Ectodermal cell (in vitro differentiated cells): ENCODE measurements around the gene FAM8A1.
"Not testable (repeated sequence)": the region's sequence is repeated elsewhere in the genome, so short reads cannot be mapped to it uniquely, and the experiment has no call there.

Source experiments
- H3K27ac ChIP-seq: 2 replicates; pipeline ENCODE4 v1.7.0; 2013; ENCODE audit warnings: mild to moderate bottlenecking, low read depth, low read length; ENCODE audit not compliant: insufficient read depth, poor library complexity, severe bottlenecking
- H3K27me3 ChIP-seq: 2 replicates; pipeline ENCODE4 v1.7.0; 2013; ENCODE audit warnings: mild to moderate bottlenecking, low read length; ENCODE audit not compliant: insufficient read depth, control insufficient read depth, poor library complexity, severe bottlenecking
- H3K36me3 ChIP-seq: one replicate; pipeline ENCODE4 v1.7.0; 2013; ENCODE audit warnings: low read length; ENCODE audit not compliant: control insufficient read depth, insufficient read depth
- H3K4me1 ChIP-seq: one replicate; pipeline ENCODE4 v1.7.0; 2013; ENCODE audit warnings: low read length; ENCODE audit not compliant: control insufficient read depth, insufficient read depth
- H3K4me3 ChIP-seq: 2 replicates; pipeline ENCODE4 v1.7.0; 2013; ENCODE audit warnings: low read depth, low read length, control low read depth; ENCODE audit not compliant: insufficient read depth
- H3K9me3 ChIP-seq: 2 replicates; pipeline ENCODE4 v1.7.0; 2013; ENCODE audit warnings: mild to moderate bottlenecking, low read length, moderate library complexity; ENCODE audit not compliant: control insufficient read depth
- WGBS, 2 experiments: methylation state at CpG; one replicate each; pipeline ENCODE4 v1.1.7; 2013; ENCODE audit warnings: missing lambda C conversion rate in 2 of 2; 5-methylcytosine and 5-hydroxymethylcytosine counted together

The FAM8A1 gene

DNA sequence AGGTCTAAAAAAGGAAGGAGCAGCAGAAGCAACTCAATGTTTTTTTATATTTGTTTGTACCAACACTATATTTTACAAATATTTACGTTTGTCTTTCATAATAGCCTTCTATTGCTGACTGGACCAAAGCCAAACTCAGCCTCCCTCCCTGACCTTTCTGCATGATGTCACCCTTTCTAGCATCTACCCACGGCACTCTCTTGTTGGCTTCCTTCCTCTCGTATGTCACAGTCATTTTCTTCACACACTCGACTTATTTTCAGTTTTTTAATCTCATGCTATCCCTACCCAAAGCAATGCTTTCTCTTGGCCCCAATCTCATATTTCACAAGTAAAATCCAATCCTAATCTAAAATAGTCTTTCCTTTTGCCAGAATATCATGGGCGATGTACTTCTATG lies 16.3 kb upstream of the FAM8A1 start:
- Histone ChIP-seq H3K4me3 (no peak overlapping the region), H3K9me3 (no peaks in the 10 kb centered on the region), H3K27ac (no peak overlapping the region), H3K36me3 (no peaks in the 10 kb centered on the region), H3K4me1 (no peaks in the 10 kb centered on the region), H3K27me3 (no peaks in the 10 kb centered on the region)
- WGBS, 2 experiments: 68 to 69% methylated on average over 5 of the region's 5 CpGs

DNA sequence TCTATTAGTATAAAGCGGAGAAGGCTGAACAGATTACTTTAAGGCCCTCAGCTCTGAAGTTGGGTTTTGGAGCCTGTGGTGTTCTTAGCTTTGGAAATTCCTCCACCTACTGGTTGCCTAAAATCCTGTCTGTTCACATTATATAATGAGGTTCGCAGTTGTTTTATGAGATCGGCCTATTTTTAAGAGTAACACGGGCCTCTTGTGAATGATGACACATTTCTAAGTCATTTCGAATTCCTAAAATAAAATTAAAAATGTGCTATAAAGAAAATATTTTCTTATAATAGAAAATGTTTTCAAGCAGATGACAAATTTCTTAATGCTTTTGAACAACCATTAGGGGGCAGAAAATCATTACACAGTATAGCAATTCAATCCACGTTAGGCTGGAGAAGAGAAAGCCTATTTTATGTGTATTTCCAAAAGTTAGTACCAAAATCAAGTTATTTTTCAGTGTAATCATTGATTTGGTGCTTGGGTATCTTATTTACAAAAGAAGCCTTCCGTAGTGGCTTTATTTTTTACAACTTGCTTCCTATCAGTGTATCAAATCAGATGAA lies 15.8 kb upstream of the FAM8A1 start:
- Histone ChIP-seq H3K27me3 (no peaks in the 10 kb centered on the region), H3K36me3 (no peaks in the 10 kb centered on the region), H3K9me3 (no peaks in the 10 kb centered on the region), H3K4me3 (no peak overlapping the region), H3K4me1 (no peaks in the 10 kb centered on the region), H3K27ac (no peak overlapping the region)
- WGBS, 2 experiments: 30 to 35% methylated on average over 4 to 5 of the region's 7 CpGs

DNA sequence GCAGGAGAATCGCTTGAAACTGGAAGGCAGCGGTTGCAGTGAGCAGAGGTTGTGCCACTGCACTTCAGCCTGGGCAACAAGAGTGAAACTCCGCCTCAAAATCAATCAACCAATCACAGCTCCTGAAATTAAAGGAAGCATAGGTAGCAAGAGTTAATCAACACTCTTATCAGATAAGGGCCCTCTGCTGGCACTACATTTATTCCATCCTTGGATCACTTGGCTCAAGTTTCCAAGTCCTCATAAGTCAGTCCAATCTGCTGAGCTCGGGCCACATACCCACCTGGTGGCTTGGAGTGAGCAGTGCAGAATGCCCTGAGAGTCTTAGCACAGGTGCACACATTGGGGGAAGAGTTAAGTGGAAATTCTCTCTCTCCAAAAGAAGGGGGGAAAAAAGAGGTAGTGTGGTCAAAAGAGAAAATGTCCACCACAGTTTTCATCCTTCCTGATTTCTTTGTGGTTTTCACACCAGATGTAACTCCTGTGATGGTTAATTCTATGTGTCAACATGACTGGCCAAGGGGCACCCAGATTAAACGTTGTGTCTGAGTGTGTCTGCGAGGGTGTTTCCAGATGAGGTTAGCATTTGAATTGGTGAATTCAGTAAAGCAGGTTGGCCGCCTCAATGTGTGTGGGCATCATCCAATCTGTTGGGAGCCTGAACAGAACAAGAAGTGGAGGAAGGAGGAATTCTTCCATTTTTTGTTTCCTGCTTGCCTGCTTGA lies 14.2 kb upstream of the FAM8A1 start:
- Histone ChIP-seq H3K4me3 (no peak overlapping the region), H3K27ac (no peak overlapping the region), H3K36me3 (no peaks in the 10 kb centered on the region), H3K27me3 (no peaks in the 10 kb centered on the region), H3K4me1 (no peaks in the 10 kb centered on the region), H3K9me3 (no peaks in the 10 kb centered on the region)
- WGBS, 2 experiments: 89 to 93% methylated on average over 7 of the region's 7 CpGs

DNA sequence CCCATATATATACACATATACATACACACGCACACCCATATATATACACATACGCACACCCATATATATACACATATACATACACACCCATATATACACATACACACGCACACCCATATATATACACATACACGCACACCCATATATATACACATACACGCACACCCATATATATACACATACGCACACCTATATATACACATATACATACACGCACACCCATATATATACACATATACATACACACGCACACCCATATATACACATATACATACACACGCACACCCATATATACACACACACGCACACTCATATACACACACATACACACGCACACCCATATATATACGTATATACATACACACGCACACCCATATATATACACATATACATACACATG lies 13.5 kb upstream of the FAM8A1 start:
- not testable (repeated sequence) for H3K27me3 ChIP-seq, H3K9me3 ChIP-seq, H3K36me3 ChIP-seq, H3K27ac ChIP-seq, H3K4me1 ChIP-seq, H3K4me3 ChIP-seq
- WGBS, 2 experiments: 93 to 94% methylated on average over 13 of the region's 13 CpGs

DNA sequence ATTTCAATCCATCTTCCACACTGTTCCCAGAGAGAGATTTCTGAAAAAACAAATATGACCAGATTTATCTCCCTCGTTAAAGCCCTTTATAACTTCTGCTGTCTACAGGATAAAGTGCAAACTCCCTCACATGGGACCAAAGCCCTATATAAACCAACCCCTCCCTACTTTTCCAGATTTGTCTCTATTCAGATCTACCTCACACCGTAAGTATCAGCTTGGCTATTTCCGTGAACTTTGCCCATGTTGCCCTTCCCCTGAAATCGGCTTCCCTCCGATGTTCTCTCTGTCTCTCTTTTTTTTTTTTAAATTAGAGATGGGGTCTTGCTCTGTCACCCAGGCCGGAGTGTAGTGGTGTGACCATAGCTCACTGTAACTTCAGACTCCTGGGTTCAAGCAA lies 12.1 kb upstream of the FAM8A1 start:
- H3K36me3 ChIP-seq: no peaks in the 10 kb centered on the region
- no peaks in the 10 kb centered on the region for H3K4me1 ChIP-seq
- no peak overlapping the region for H3K27ac ChIP-seq
- 90 to 94% methylated on average over 6 of the region's 6 CpGs for WGBS, 2 experiments
- no peaks in the 10 kb centered on the region for H3K9me3 ChIP-seq
- H3K27me3 ChIP-seq: no peaks in the 10 kb centered on the region
- H3K4me3 ChIP-seq: no peak overlapping the region

DNA sequence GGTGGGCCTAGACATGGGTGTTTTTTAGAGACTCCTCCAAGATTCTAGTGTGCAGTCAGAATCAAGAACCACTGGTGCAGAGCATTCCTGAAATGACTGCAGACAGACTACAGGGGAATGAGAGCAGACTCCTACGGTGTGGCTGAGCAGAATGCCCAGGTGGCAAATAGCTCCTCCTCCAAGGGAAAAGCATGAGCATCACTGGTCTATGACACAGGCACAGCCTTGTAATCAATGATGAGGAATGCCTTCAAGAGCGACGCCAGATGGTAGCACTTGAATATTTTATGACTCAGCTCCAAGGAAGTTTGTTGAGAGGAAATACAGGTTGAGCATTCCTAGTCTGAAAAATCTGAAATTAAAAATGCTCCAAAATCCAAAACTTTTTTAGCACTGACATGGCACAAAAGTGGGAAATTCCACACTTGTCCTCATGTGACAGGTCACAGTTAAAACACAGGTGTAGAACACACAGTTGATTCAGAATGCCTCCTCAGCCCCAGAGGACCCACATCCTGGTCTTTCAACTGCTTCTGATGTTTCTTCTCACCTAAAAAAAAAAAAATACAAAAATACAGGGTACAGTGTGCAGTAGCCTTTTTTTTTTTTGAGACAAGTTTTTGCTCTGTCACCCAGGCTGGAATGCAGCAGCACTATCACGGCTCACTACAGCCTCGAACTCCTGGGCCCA lies 10.6 kb upstream of the FAM8A1 start:
- WGBS, 2 experiments: 85 to 86% methylated on average over 5 of the region's 5 CpGs
- no peaks in the 10 kb centered on the region for H3K27me3 ChIP-seq
- H3K27ac ChIP-seq: no peak overlapping the region
- no peaks in the 10 kb centered on the region for H3K36me3 ChIP-seq
- no peak overlapping the region for H3K4me3 ChIP-seq
- no peaks in the 10 kb centered on the region for H3K9me3 ChIP-seq
- H3K4me1 ChIP-seq: no peaks in the 10 kb centered on the region

DNA sequence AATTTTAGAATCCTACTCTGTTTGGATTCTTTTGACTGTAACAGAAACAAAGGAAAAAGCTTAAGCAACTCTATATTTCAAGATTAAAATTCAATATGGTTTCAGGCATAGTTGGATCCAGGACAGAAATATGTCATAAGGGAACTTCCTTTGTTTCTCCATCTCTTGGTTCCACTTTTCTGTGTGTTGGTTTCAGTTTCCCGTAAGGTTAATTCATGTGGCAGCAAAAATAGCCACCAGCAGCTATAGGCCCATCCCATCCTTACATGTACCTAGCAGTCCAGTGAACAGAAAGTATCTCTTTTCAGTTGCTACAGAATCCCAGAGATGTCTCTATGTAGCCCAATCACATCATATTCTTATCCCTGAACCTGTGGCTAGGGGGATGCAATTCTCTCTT lies 8.8 kb upstream of the FAM8A1 start:
- no peaks in the 10 kb centered on the region for H3K36me3 ChIP-seq
- no peak overlapping the region for H3K4me3 ChIP-seq
- no peaks in the 10 kb centered on the region for H3K27me3 ChIP-seq
- no peaks in the 10 kb centered on the region for H3K4me1 ChIP-seq
- H3K27ac ChIP-seq: no peak overlapping the region
- no peaks in the 10 kb centered on the region for H3K9me3 ChIP-seq
- WGBS, 2 experiments: 92 to 100% methylated on average over 1 of the region's 1 CpG

DNA sequence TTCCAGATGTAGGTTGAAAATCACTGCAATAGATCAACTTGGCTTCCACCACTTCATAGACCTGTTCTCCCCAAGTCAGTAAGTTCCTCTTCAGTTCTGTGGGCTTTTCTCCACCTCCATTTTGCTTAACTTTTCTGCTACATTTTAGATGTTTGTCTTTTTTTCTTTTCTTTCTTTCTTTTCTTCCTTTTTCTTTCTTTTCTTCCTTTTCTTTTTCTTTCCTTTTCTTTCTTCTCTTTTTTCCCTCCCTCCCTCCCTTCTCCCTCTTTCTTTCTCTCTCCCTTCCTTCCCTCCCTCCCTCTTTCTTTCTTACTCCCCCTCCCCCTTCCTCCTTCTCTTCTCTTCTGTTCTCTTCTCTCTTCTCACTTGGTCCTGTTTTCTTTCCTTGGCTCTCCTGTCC lies 6.9 kb upstream of the FAM8A1 start:
- Histone ChIP-seq H3K9me3 (no peaks in the 10 kb centered on the region), H3K4me1 (no peaks in the 10 kb centered on the region), H3K36me3 (no peaks in the 10 kb centered on the region), H3K27ac (no peak overlapping the region), H3K27me3 (no peaks in the 10 kb centered on the region), H3K4me3 (no peak overlapping the region)

DNA sequence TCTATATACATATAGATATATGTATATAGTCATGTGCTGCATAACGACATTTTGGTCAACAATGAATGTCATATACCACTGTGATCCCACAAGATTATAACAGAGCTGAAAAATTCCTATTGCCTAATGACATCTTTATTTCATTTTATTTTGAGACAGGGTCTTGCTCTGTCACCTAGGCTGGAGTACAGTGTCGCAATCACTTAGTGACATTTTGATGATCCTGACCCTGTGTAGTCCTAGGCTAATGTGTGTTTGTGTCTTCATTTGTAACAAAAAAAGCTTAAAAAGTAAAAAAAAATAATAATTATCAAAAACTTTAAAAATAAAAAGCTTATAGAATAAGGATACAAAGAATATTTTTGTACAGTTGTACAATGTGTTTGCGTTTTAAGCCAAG lies 4.0 kb upstream of the FAM8A1 start:
- peaks cover under 1% of the 10 kb centered on the region for H3K4me1 ChIP-seq
- WGBS, 2 experiments: 87 to 96% methylated on average over 2 to 3 of the region's 3 CpGs
- H3K27me3 ChIP-seq: no peaks in the 10 kb centered on the region
- no peaks in the 10 kb centered on the region for H3K36me3 ChIP-seq
- no peaks in the 10 kb centered on the region for H3K9me3 ChIP-seq
- no peak overlapping the region for H3K4me3 ChIP-seq
- H3K27ac ChIP-seq: no peak overlapping the region

DNA sequence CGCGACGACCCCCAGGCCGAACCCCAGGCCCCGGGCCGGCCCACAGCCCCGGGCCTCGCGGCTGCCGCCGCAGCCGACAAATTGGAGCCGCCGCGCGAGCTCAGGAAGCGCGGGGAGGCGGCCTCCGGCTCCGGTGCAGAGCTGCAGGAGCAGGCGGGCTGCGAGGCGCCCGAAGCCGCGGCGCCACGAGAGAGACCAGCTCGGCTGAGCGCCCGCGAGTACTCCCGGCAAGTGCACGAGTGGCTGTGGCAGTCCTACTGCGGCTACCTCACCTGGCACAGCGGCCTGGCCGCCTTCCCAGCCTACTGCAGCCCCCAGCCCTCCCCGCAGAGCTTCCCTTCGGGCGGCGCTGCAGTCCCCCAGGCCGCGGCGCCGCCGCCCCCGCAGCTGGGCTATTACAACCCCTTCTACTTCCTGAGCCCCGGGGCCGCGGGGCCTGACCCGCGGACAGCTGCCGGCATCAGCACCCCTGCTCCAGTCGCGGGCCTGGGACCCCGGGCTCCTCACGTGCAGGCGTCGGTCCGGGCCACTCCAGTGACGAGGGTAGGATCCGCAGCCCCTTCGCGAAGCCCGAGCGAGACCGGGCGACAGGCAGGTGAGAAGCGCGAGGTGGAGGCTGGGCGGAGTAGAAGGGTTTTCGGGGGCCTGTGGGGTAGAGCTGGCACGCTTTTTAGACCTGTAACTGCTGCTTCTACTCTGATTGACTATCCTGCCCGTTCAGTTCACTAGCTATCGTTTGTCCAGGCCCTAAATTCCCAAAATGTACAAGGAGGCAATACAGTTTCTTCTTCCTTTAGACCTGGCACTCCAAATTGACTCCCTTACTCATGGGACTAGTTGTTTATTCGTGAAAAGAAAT lies 654 bp downstream of the FAM8A1 start:
- 1% methylated on average over 77 of the region's 77 CpGs for WGBS, 2 experiments
- Histone ChIP-seq H3K36me3 (no peaks in the 10 kb centered on the region), H3K27me3 (no peaks in the 10 kb centered on the region), H3K4me3 (peak overlapping the region; percentile 84), H3K27ac (peak overlapping the region; percentile 58), H3K4me1 (peaks cover 6% of the 10 kb centered on the region), H3K9me3 (no peaks in the 10 kb centered on the region)
